ENCODE data around the gene TET3. TPM values are rescaled to one million over a fixed set of nuclear protein-coding genes. Genes with fewer than 3 reads are reported as not detected.

The TET3 gene
- total RNA-seq, 1 donor from 2014 or later = 23.6 TPM

- Mint-ChIP-seq H3K27ac (peak overlapping the region; percentile 83), H3K4me3 (ENCODE audit: low read depth) (peak overlapping the region; percentile 61), H3K9me3 (no peaks in the 10 kb centered on the region), H3K36me3 (ENCODE audit: low read depth) (peaks cover 3% of the 10 kb centered on the region), H3K27me3 (ENCODE audit: low read depth) (no peaks in the 10 kb centered on the region), H3K4me1 (ENCODE audit: low read depth) (peaks cover 56% of the 10 kb centered on the region)
- DNase-seq (ENCODE audit: low spot score) = no peak
- intact Hi-C loops (cut with micrococcal nuclease) = no loop called here
Observed at GRCh38 chr2:73970141-73970803, 14.4 kb upstream of the TET3 start.

GRCh38 chr2:73970850-73971471 is 13.7 kb upstream of the TET3 start:
- DNase-seq (ENCODE audit: low spot score) = peak; percentile 54
- no peaks in the 10 kb centered on the region for H3K9me3 Mint-ChIP-seq
- H3K27me3 Mint-ChIP-seq (ENCODE audit: low read depth) = no peaks in the 10 kb centered on the region
- peak overlapping the region; percentile 61 for H3K4me3 Mint-ChIP-seq (ENCODE audit: low read depth)
- intact Hi-C loops (cut with micrococcal nuclease) = loop anchor here (1.0 kb wide), 1 partner anchor 8 kb away; no protein-coding TSS in a partner anchor
- H3K36me3 Mint-ChIP-seq (ENCODE audit: low read depth) = peaks cover 3% of the 10 kb centered on the region
- H3K27ac Mint-ChIP-seq = peak overlapping the region; percentile 83
- H3K4me1 Mint-ChIP-seq (ENCODE audit: low read depth) = peaks cover 61% of the 10 kb centered on the region

GRCh38 chr2:73971722-73972121 is 13.0 kb upstream of the TET3 start:
- no peak for DNase-seq (ENCODE audit: low spot score)
- Mint-ChIP-seq H3K36me3 (ENCODE audit: low read depth) (peaks cover 3% of the 10 kb centered on the region), H3K27me3 (ENCODE audit: low read depth) (no peaks in the 10 kb centered on the region), H3K4me1 (ENCODE audit: low read depth) (peaks cover 62% of the 10 kb centered on the region), H3K9me3 (no peaks in the 10 kb centered on the region), H3K4me3 (ENCODE audit: low read depth) (peak overlapping the region; percentile 61), H3K27ac (peak overlapping the region; percentile 83)
- intact Hi-C loops (cut with micrococcal nuclease) = loop anchor here (1.0 kb wide), 1 partner anchor 8 kb away; no protein-coding TSS in a partner anchor

GRCh38 chr2:73972846-73973245 is 11.9 kb upstream of the TET3 start:
- H3K4me1 Mint-ChIP-seq (ENCODE audit: low read depth) = peaks cover 66% of the 10 kb centered on the region
- H3K27me3 Mint-ChIP-seq (ENCODE audit: low read depth) = no peaks in the 10 kb centered on the region
- no peaks in the 10 kb centered on the region for H3K9me3 Mint-ChIP-seq
- intact Hi-C loops (cut with micrococcal nuclease) = no loop called here
- H3K4me3 Mint-ChIP-seq (ENCODE audit: low read depth) = no peak overlapping the region
- H3K36me3 Mint-ChIP-seq (ENCODE audit: low read depth) = peaks cover 3% of the 10 kb centered on the region
- DNase-seq (ENCODE audit: low spot score) = no peak
- H3K27ac Mint-ChIP-seq = no peak overlapping the region

- no peaks in the 10 kb centered on the region for H3K27me3 Mint-ChIP-seq (ENCODE audit: low read depth)
Observed at GRCh38 chr2:73975731-73976130, 9.0 kb upstream of the TET3 start.

GRCh38 chr2:73976803-73977202 is 7.9 kb upstream of the TET3 start:
- H3K4me3 Mint-ChIP-seq (ENCODE audit: low read depth) = no peak overlapping the region
- intact Hi-C loops (cut with micrococcal nuclease) = no loop called here
- no peak overlapping the region for H3K27ac Mint-ChIP-seq
- H3K36me3 Mint-ChIP-seq (ENCODE audit: low read depth) = peaks cover 6% of the 10 kb centered on the region
- no peak for DNase-seq (ENCODE audit: low spot score)
- no peaks in the 10 kb centered on the region for H3K27me3 Mint-ChIP-seq (ENCODE audit: low read depth)
- no peaks in the 10 kb centered on the region for H3K9me3 Mint-ChIP-seq
- H3K4me1 Mint-ChIP-seq (ENCODE audit: low read depth) = peaks cover 62% of the 10 kb centered on the region

More at GRCh38 chr2:73975731-73976130, 9.0 kb upstream of the TET3 start:
- intact Hi-C loops (cut with micrococcal nuclease) = no loop called here
- peaks cover 6% of the 10 kb centered on the region for H3K36me3 Mint-ChIP-seq (ENCODE audit: low read depth)
- DNase-seq (ENCODE audit: low spot score) = no peak
- H3K9me3 Mint-ChIP-seq = no peaks in the 10 kb centered on the region
- H3K27ac Mint-ChIP-seq = no peak overlapping the region
- no peak overlapping the region for H3K4me3 Mint-ChIP-seq (ENCODE audit: low read depth)
- H3K4me1 Mint-ChIP-seq (ENCODE audit: low read depth) = peaks cover 65% of the 10 kb centered on the region

GRCh38 chr2:73977466-73977865 is 7.2 kb upstream of the TET3 start:
- H3K36me3 Mint-ChIP-seq (ENCODE audit: low read depth) = peaks cover 6% of the 10 kb centered on the region
- H3K4me1 Mint-ChIP-seq (ENCODE audit: low read depth) = peaks cover 57% of the 10 kb centered on the region
- no peaks in the 10 kb centered on the region for H3K27me3 Mint-ChIP-seq (ENCODE audit: low read depth)
- DNase-seq (ENCODE audit: low spot score) = no peak
- H3K4me3 Mint-ChIP-seq (ENCODE audit: low read depth) = no peak overlapping the region
- no peaks in the 10 kb centered on the region for H3K9me3 Mint-ChIP-seq
- intact Hi-C loops (cut with micrococcal nuclease) = no loop called here
- H3K27ac Mint-ChIP-seq = no peak overlapping the region

GRCh38 chr2:73979021-73979420 is 5.7 kb upstream of the TET3 start:
- peak; percentile 57 for DNase-seq (ENCODE audit: low spot score)
- intact Hi-C loops (cut with micrococcal nuclease) = loop anchor here (1.0 to 2.0 kb wide), 2 partner anchors 8 to 14 kb away; no protein-coding TSS in a partner anchor
- peaks cover 60% of the 10 kb centered on the region for H3K4me1 Mint-ChIP-seq (ENCODE audit: low read depth)

GRCh38 chr2:73979686-73980085 is 5.0 kb upstream of the TET3 start:
- H3K27ac Mint-ChIP-seq = peak overlapping the region; percentile 81
- H3K4me1 Mint-ChIP-seq (ENCODE audit: low read depth) = peaks cover 60% of the 10 kb centered on the region
- intact Hi-C loops (cut with micrococcal nuclease) = loop anchor here (1.0 to 10.0 kb wide), 3 partner anchors 8 to 225 kb away; no protein-coding TSS in a partner anchor
- no peaks in the 10 kb centered on the region for H3K27me3 Mint-ChIP-seq (ENCODE audit: low read depth)
- DNase-seq (ENCODE audit: low spot score) = no peak
- peak overlapping the region; percentile 73 for H3K4me3 Mint-ChIP-seq (ENCODE audit: low read depth)
- peaks cover 9% of the 10 kb centered on the region for H3K36me3 Mint-ChIP-seq (ENCODE audit: low read depth)
- H3K9me3 Mint-ChIP-seq = no peaks in the 10 kb centered on the region

More at GRCh38 chr2:73979021-73979420, 5.7 kb upstream of the TET3 start:
- peak overlapping the region; percentile 73 for H3K4me3 Mint-ChIP-seq (ENCODE audit: low read depth)
- no peaks in the 10 kb centered on the region for H3K9me3 Mint-ChIP-seq
- peak overlapping the region; percentile 81 for H3K27ac Mint-ChIP-seq
- no peaks in the 10 kb centered on the region for H3K27me3 Mint-ChIP-seq (ENCODE audit: low read depth)
- H3K36me3 Mint-ChIP-seq (ENCODE audit: low read depth) = peaks cover 9% of the 10 kb centered on the region

GRCh38 chr2:73980566-73980965 is 4.1 kb upstream of the TET3 start:
- no peaks in the 10 kb centered on the region for H3K9me3 Mint-ChIP-seq
- DNase-seq (ENCODE audit: low spot score) = no peak
- H3K27me3 Mint-ChIP-seq (ENCODE audit: low read depth) = no peaks in the 10 kb centered on the region
- H3K36me3 Mint-ChIP-seq (ENCODE audit: low read depth) = peaks cover 9% of the 10 kb centered on the region
- H3K4me3 Mint-ChIP-seq (ENCODE audit: low read depth) = peak overlapping the region; percentile 81
- peaks cover 57% of the 10 kb centered on the region for H3K4me1 Mint-ChIP-seq (ENCODE audit: low read depth)
- H3K27ac Mint-ChIP-seq = no peak overlapping the region
- intact Hi-C loops (cut with micrococcal nuclease) = loop anchor here (10.0 kb wide), 1 partner anchor 224 kb away; no protein-coding TSS in a partner anchor

GRCh38 chr2:73981081-73982001 is 3.4 kb upstream of the TET3 start:
- no peak for DNase-seq (ENCODE audit: low spot score)

GRCh38 chr2:73982140-73982617 is 2.5 kb upstream of the TET3 start:
- intact Hi-C loops (cut with micrococcal nuclease) = loop anchor here (1.0 to 10.0 kb wide), 2 partner anchors 19 to 223 kb away; no protein-coding TSS in a partner anchor
- Mint-ChIP-seq H3K4me3 (ENCODE audit: low read depth) (peak overlapping the region; percentile 30), H3K27ac (no peak overlapping the region), H3K27me3 (ENCODE audit: low read depth) (no peaks in the 10 kb centered on the region), H3K9me3 (no peaks in the 10 kb centered on the region), H3K36me3 (ENCODE audit: low read depth) (peaks cover 25% of the 10 kb centered on the region), H3K4me1 (ENCODE audit: low read depth) (peaks cover 62% of the 10 kb centered on the region)
- DNase-seq (ENCODE audit: low spot score) = no peak

More at GRCh38 chr2:73981081-73982001, 3.4 kb upstream of the TET3 start:
- peak overlapping the region; percentile 11 for H3K27ac Mint-ChIP-seq
- intact Hi-C loops (cut with micrococcal nuclease) = loop anchor here (1.0 to 10.0 kb wide), 2 partner anchors 18 to 223 kb away; no protein-coding TSS in a partner anchor
- H3K27me3 Mint-ChIP-seq (ENCODE audit: low read depth) = no peaks in the 10 kb centered on the region
- peaks cover 16% of the 10 kb centered on the region for H3K36me3 Mint-ChIP-seq (ENCODE audit: low read depth)
- peak overlapping the region; percentile 81 for H3K4me3 Mint-ChIP-seq (ENCODE audit: low read depth)
- H3K4me1 Mint-ChIP-seq (ENCODE audit: low read depth) = peaks cover 57% of the 10 kb centered on the region
- H3K9me3 Mint-ChIP-seq = no peaks in the 10 kb centered on the region

Measured in activated T-helper 2 cell treated with anti-CD3 and anti-CD28 coated beads, Interferon-gamma antibody, Interleukin-2, Interleukin-4, amounts not matched to agents 10 μg/mL and 5 μg/mL and 100 μg/mL, durations not matched to agents 14 hours and 24 hours and 36 hours (primary cell).